Vagina (tissue), 2 donors: ENCODE results near the gene UBQLNL. TPM values are rescaled to one million over a fixed set of nuclear protein-coding genes. Genes with fewer than 3 reads are reported as not detected.

Experiments
- DNase-seq, 2 donors: peaks; one replicate each; pipeline ENCODE4 v3.0.0-alpha.2; 2017; ENCODE audit errors: extremely low spot score in 2 of 2
- H3K27ac ChIP-seq: fragments of 200-600 bp; sonication (generic); one replicate; pipeline ENCODE4 v1.5.1; 2019
- H3K27me3 ChIP-seq: fragments of 200-600 bp; sonication (generic); one replicate; pipeline ENCODE4 v1.5.1; 2019
- H3K36me3 ChIP-seq, 2 donors: fragments of 200-600 bp; sonication (generic); one replicate each; pipeline ENCODE4 v1.5.1; 2017 to 2019
- H3K4me1 ChIP-seq: fragments of 200-600 bp; sonication (generic); one replicate; pipeline ENCODE4 v1.5.1; 2019
- H3K4me3 ChIP-seq, 2 donors: fragments of 200-600 bp; sonication (generic); 1 replicate in 1 of 2; 2 replicates in 1 of 2; pipeline ENCODE4 v1.5.1; 2016 to 2019
- H3K9me3 ChIP-seq: fragments of 200-600 bp; sonication (generic); one replicate; pipeline ENCODE4 v1.5.1; 2019
- CTCF ChIP-seq, 3 experiments: fragments of 450-650 bp in 2 of 3; fragments of 200-600 bp in 1 of 3; sonication (generic) in 1 of 3; IDR thresholded peaks; one replicate each; pipeline ENCODE4 v1.5.1; 2017 to 2019; ENCODE audit warnings: antibody characterized with exemption in 3 of 3, mild to moderate bottlenecking in 2 of 3, moderate library complexity in 2 of 3
- POLR2A ChIP-seq, 2 donors: fragments of 450-650 bp; IDR thresholded peaks; one replicate each; pipeline ENCODE4 v1.6.1; 2017; ENCODE audit warnings: antibody characterized with exemption in 2 of 2, mild to moderate bottlenecking in 2 of 2, moderate library complexity in 2 of 2
- POLR2AphosphoS5 ChIP-seq, 2 donors: sonication (generic); formaldehyde crosslinking; IDR thresholded peaks; one replicate each; pipeline ENCODE4 v1.9.0; 2017; ENCODE audit warnings: antibody characterized with exemption in 2 of 2, mild to moderate bottlenecking in 2 of 2, low read depth in 1 of 2; ENCODE audit not compliant: insufficient read depth in 1 of 2
- intact Hi-C: fragments of 100-400 bp; cut with DNase I; formaldehyde crosslinking; loops from one replicate; pipeline ENCODE4 v1.15.1; 2023
- total RNA-seq: library from RNA; depleted of rRNA; stranded (reverse); fragments of >200 nt; gene quantifications from one replicate; pipeline ENCODE4 v1.2.3, GENCODE V29; 2016

UBQLNL gene
- total RNA-seq, 1 donor from 2014 or later, result 0.98 TPM

DNA sequence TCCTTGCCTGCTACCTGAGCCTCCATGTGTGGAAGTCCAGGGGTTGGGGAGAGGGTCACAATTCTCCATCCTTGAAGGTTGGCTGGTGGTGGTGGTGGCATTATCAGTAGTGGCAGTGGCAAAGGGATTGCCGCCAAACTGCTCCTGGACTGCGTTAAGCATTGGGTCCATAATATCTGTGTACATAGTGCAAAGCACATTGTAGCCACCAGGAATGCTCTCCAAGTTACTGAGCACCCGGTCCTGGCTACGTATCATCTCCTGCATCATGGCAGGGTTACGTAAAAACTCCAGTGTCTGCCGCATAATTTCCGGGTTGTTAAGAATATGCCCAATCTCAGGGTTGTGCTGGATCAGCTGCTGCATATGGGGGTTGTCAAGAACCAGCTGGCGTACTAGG is 7.9 kb downstream of the UBQLNL start:
- Histone ChIP-seq H3K27me3 (no peaks in the 10 kb centered on the region), H3K36me3 (no peaks in the 10 kb centered on the region), H3K27ac (no peak overlapping the region), H3K4me1 (no peaks in the 10 kb centered on the region), H3K9me3 (no peaks in the 10 kb centered on the region), H3K4me3 (no peak overlapping the region)
- intact Hi-C loops, result no loop called here
- no peak for TF ChIP-seq POLR2AphosphoS5 (IDR thresholded peaks at IDR 0.05; ENCODE audit: insufficient read depth in 1 of 2, low read depth in 1 of 2)
- TF ChIP-seq CTCF (IDR thresholded peaks at IDR 0.05), result no peak
- no peak for TF ChIP-seq POLR2A (IDR thresholded peaks at IDR 0.05)
- no peak for DNase-seq

DNA sequence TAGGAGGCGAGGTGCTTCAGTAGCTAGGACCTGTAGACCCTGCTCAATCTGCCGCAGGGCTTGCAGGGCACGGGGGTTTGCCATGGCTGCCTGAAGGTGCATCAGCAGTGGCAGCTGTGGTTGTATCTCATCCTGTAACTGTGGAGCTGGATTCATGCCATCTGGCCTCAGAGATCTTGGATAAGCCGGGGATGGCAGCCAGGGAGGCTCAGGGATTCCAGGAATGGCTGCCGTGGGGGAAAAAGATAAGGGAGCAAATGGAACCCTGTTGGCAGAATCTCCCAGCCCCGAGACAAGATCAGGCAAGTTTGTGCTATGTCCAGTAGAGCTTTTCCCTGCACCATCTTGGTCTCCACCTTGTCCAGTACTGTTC is 8.6 kb downstream of the UBQLNL start:
- H3K36me3 ChIP-seq, result no peaks in the 10 kb centered on the region
- H3K4me3 ChIP-seq, result no peak overlapping the region
- no peaks in the 10 kb centered on the region for H3K27me3 ChIP-seq
- TF ChIP-seq POLR2AphosphoS5 (IDR thresholded peaks at IDR 0.05; ENCODE audit: insufficient read depth in 1 of 2, low read depth in 1 of 2) (no peak), CTCF (IDR thresholded peaks at IDR 0.05) (no peak), POLR2A (IDR thresholded peaks at IDR 0.05) (no peak)
- DNase-seq, result no peak
- no peak overlapping the region for H3K27ac ChIP-seq
- H3K4me1 ChIP-seq, result no peaks in the 10 kb centered on the region
- no peaks in the 10 kb centered on the region for H3K9me3 ChIP-seq
- intact Hi-C loops, result no loop called here

- Histone ChIP-seq H3K9me3 (no peaks in the 10 kb centered on the region), H3K4me3 (no peak overlapping the region), H3K36me3 (no peaks in the 10 kb centered on the region), H3K4me1 (no peaks in the 10 kb centered on the region), H3K27me3 (no peaks in the 10 kb centered on the region), H3K27ac (no peak overlapping the region)
- no peak for TF ChIP-seq POLR2A (IDR thresholded peaks at IDR 0.05)
- TF ChIP-seq CTCF (IDR thresholded peaks at IDR 0.05), result no peak
- no peak for TF ChIP-seq POLR2AphosphoS5 (IDR thresholded peaks at IDR 0.05; ENCODE audit: insufficient read depth in 1 of 2, low read depth in 1 of 2)
- intact Hi-C loops, result no loop called here
- no peak for DNase-seq
Measured at GRCh38 chr11:5507177-5507932, 9.1 kb downstream of the UBQLNL start.

DNA sequence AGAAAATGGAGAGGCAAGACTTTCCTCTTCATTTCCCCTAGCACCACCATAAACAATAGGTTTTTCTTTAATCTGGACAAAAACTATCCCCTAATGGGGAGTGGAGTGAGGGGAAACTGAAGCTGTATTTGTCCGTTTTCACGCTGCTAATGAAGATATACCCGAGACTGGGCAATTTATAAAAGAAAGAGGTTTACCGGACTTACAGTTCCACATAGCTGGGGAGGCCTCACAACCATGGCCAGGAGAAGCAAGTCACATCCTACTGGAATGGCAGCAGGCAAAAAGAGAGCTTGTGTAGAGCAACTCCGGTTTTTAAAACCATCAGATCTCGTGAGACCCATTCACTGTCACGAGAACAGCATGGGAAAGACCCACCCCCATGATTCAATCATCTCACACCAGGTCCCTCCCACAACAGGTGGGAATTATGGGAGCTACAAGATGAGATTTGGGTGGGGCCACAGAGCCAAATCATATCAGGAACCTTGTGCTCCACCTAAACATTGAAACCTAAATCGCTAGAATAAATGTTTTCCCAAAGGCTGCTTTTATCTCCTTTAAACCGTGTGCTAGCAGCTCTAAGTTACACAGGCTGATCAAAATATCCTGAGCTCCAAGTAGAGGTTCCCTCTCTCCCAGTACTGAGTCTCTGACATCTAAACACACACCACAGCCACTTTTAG is 11.0 kb downstream of the UBQLNL start:
- Histone ChIP-seq H3K4me1 (no peaks in the 10 kb centered on the region), H3K4me3 (no peak overlapping the region), H3K9me3 (no peaks in the 10 kb centered on the region), H3K27me3 (no peaks in the 10 kb centered on the region), H3K36me3 (no peaks in the 10 kb centered on the region), H3K27ac (no peak overlapping the region)
- intact Hi-C loops, result no loop called here
- TF ChIP-seq POLR2AphosphoS5 (IDR thresholded peaks at IDR 0.05; ENCODE audit: insufficient read depth in 1 of 2, low read depth in 1 of 2) (no peak), CTCF (IDR thresholded peaks at IDR 0.05) (no peak), POLR2A (IDR thresholded peaks at IDR 0.05) (no peak)
- no peak for DNase-seq

DNA sequence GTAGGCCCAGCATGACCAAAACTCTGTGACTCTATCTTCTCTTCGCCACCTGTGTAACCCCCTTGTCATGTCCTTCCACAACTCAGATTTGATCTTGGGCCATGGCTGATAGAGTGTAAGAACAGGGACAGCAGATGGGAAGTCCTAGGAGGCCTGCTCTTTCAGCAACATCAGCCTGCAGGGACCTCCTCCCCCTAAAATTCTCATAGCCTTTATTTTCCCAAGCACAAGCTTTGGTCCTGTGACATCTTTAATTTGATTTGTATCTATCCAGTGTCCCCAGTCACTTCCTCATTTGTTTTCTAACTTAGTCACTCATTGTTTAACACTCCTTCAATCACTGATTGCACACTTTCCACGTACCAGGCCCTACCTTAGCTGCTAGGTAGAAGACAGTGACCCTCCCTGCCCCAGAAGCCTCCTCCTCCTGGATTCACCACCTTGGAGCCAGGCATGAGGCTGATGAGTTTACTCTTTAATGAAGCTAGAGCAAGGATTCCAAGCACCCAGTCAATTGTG is 12.0 kb downstream of the UBQLNL start:
- intact Hi-C loops, result no loop called here
- H3K27me3 ChIP-seq, result no peaks in the 10 kb centered on the region
- no peaks in the 10 kb centered on the region for H3K36me3 ChIP-seq
- no peaks in the 10 kb centered on the region for H3K9me3 ChIP-seq
- H3K4me1 ChIP-seq, result no peaks in the 10 kb centered on the region
- TF ChIP-seq CTCF (IDR thresholded peaks at IDR 0.05) (no peak), POLR2AphosphoS5 (IDR thresholded peaks at IDR 0.05; ENCODE audit: insufficient read depth in 1 of 2, low read depth in 1 of 2) (no peak), POLR2A (IDR thresholded peaks at IDR 0.05) (no peak)
- DNase-seq, result no peak
- no peak overlapping the region for H3K27ac ChIP-seq
- no peak overlapping the region for H3K4me3 ChIP-seq
